HepG2 (cell line): Measurements from ENCODE around the gene RAB24. TPM values are rescaled to one million over a fixed set of nuclear protein-coding genes. Genes with fewer than 3 reads are reported as not detected.
A peak's percentile ranks its signal among the peaks of the same experiment; 100 is the strongest.

Experiments
- AGO1 ChIP-seq: fragments of 200-400 bp; formaldehyde crosslinking; IDR thresholded peaks from 2 replicates; pipeline ENCODE4 v1.6.1; 2017; ENCODE audit warnings: mild to moderate bottlenecking, low read depth, low read length, moderate library complexity; ENCODE audit not compliant: poor library complexity, severe bottlenecking
- AGO2 ChIP-seq: fragments of 200-400 bp; formaldehyde crosslinking; optimal IDR thresholded peaks from 2 replicates; pipeline ENCODE3; 2017; ENCODE audit warnings: mild to moderate bottlenecking, low read depth, low read length, moderate library complexity
- ELF3 ChIP-seq: IDR thresholded peaks from 2 replicates; pipeline ENCODE4 v1.6.1; 2016; ENCODE audit warnings: missing genetic modification reagents, missing compliant biosample characterization
- JARID2 ChIP-seq: sonication (generic); formaldehyde crosslinking; IDR thresholded peaks from 2 replicates; pipeline ENCODE4 v1.8.1; 2023; ENCODE audit warnings: missing genetic modification reagents, inconsistent platforms; ENCODE audit not compliant: insufficient replicate concordance
- KLF16 ChIP-seq, 2 experiments: sonication (generic) in 1 of 2; formaldehyde crosslinking in 1 of 2; IDR thresholded peaks; 2 replicates each; pipeline versions ENCODE4 v1.6.1 to v1.8.0; 2016 to 2023; ENCODE audit warnings: missing genetic modification reagents in 2 of 2, missing compliant biosample characterization in 1 of 2
- MEIS1 ChIP-seq: sonication (generic); formaldehyde crosslinking; IDR thresholded peaks from 2 replicates; pipeline ENCODE4 v1.9.0; 2021; ENCODE audit warnings: mild to moderate bottlenecking, missing genetic modification reagents, moderate library complexity, borderline replicate concordance
- MZF1 ChIP-seq: sonication (generic); formaldehyde crosslinking; IDR thresholded peaks from 2 replicates; pipeline ENCODE4 v1.8.1; 2023; ENCODE audit warnings: mild to moderate bottlenecking, missing genetic modification reagents, borderline replicate concordance
- NPAS2 ChIP-seq: sonication (generic); formaldehyde crosslinking; IDR thresholded peaks from 2 replicates; pipeline ENCODE4 v1.8.0; 2022; ENCODE audit warnings: mild to moderate bottlenecking, missing genetic modification reagents, borderline replicate concordance
- NR2C2 ChIP-seq: sonication (generic); formaldehyde crosslinking; IDR thresholded peaks from 2 replicates; pipeline ENCODE4 v1.4.0; 2020; ENCODE audit warnings: missing genetic modification reagents, mild to moderate bottlenecking, moderate library complexity, borderline replicate concordance
- PRPF4 ChIP-seq: fragments of 200-400 bp; formaldehyde crosslinking; IDR thresholded peaks from 2 replicates; pipeline ENCODE4 v1.6.1; 2016; ENCODE audit warnings: low read length, low read depth; ENCODE audit not compliant: poor library complexity, severe bottlenecking
- SRSF1 ChIP-seq: fragments of 200-400 bp; formaldehyde crosslinking; optimal IDR thresholded peaks from 2 replicates; pipeline ENCODE3; 2017; ENCODE audit warnings: mild to moderate bottlenecking, low read depth, low read length, moderate library complexity
- SUZ12 ChIP-seq: fragments of 150-350 bp; IDR thresholded peaks from 2 replicates; pipeline ENCODE4 v1.6.1; 2014; ENCODE audit warnings: low read depth, low read length
- TBL1XR1 ChIP-seq: fragments of 150-350 bp; IDR thresholded peaks from 2 replicates; pipeline ENCODE4 v1.6.1; 2014; ENCODE audit warnings: borderline replicate concordance, low read length; ENCODE audit not compliant: partially characterized antibody
- TBP ChIP-seq: sonication (generic); formaldehyde crosslinking; IDR thresholded peaks from 2 replicates; pipeline ENCODE4 v1.5.0; 2020; ENCODE audit warnings: missing genetic modification reagents
- ZBTB20 ChIP-seq: sonication (generic); formaldehyde crosslinking; IDR thresholded peaks from 2 replicates; pipeline ENCODE4 v1.8.1; 2023; ENCODE audit warnings: missing genetic modification reagents, low read depth, mild to moderate bottlenecking, borderline replicate concordance
- ZNF644 ChIP-seq: IDR thresholded peaks from 2 replicates; pipeline ENCODE4 v1.6.1; 2016; ENCODE audit warnings: low read depth
- ZNF792 ChIP-seq: IDR thresholded peaks from 2 replicates; pipeline ENCODE4 v1.6.1; 2016
- polyA plus RNA-seq, 8 experiments: library from polyadenylated mRNA; depleted of rRNA in 3 of 8; stranded (reverse) in 7 of 8; unstranded in 1 of 8; fragments of >200 nt; fragmentation: Illumina TruSeq in 4 of 8; extraction: Trizol in 4 of 8; gene quantifications; 2 replicates each; pipeline versions ENCODE4 v1.2.1 to v1.2.3, GENCODE V29; 2011 to 2016; ENCODE audit warnings: low read depth in 4 of 8, missing spikeins in 1 of 8, mixed read lengths in 1 of 8; ENCODE audit not compliant: insufficient read depth in 1 of 8
- total RNA-seq, 5 experiments: library from RNA; depleted of rRNA; stranded (reverse); fragments of >200 nt; fragmentation: Illumina TruSeq; extraction: Trizol; gene quantifications; 2 replicates each; pipeline ENCODE4 v1.2.3, GENCODE V29; 2016; ENCODE audit warnings: low read depth in 1 of 5
- TF ChIP-seq, protein P1 (sequence below): sonication (generic); formaldehyde crosslinking; IDR thresholded peaks from 2 replicates; pipeline ENCODE4 v1.4.0; 2020; ENCODE audit warnings: mild to moderate bottlenecking, missing genetic modification reagents

The RAB24 gene
- total and polyA plus RNA-seq, 2 of the 13 experiments (the other 11 are each of a cell fraction or from before 2014, with no cell fraction given) = 22.9 to 63.7 TPM

DNA sequence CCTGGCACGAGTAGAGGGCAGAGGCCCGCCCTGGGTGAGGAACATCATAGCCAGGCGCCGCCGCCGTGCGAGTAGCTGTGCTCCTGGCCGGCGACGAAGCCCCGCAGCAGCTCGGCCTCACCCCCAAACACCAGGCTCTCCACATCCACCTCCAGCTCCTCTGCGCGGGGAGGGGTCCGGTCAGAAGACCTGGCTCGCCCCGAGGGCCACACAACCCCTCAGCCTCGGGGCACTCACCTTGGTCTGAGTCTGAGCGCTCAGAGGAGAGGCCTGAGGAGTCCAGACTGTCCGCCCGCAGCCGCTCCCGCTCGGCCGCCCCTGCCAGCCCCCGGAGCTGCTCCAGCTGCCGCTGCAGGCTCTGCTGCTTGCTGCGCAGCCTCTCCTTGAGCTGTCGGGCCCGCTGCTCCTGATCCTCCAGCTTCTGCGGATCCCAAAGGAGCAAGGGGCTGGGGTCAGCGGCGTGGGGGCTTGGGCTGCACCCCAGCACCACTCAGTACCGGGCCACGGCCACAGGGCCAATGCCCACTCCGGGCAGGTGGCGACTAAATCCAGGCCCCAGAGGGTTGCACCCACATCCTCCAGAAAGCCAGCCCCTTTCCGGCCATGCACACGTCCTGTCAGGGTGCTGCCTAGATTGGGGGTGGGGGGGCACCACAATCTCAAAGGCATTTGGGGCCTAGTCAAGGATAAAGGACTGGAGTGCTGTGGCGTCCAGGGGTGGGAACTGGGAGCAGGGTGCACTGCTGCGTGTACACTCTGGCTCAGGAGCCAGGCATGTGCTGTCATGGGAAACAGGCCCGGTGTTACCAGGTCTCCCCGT is 4.2 kb upstream of the RAB24 start (continued):
- no peak for TF ChIP-seq ELF3 (CRISPR knock-in tag)
- no peak for TF ChIP-seq MEIS1
- no peak for TF ChIP-seq SRSF1
- no peak for TF ChIP-seq ZNF792 (CRISPR knock-in tag)
- TF ChIP-seq ZNF644 = no peak
- TF ChIP-seq, protein P1, sequence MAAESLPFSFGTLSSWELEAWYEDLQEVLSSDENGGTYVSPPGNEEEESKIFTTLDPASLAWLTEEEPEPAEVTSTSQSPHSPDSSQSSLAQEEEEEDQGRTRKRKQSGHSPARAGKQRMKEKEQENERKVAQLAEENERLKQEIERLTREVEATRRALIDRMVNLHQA (CRISPR knock-in tag) = no peak
- no peak for TF ChIP-seq KLF16 (CRISPR knock-in tag; IDR thresholded peaks at IDR 0.05)
- 0 out of 2 replicates have a peak, but pooled peaks have one; percentile 36 for TF ChIP-seq ZBTB20 (CRISPR knock-in tag)
- no peak for TF ChIP-seq JARID2 (CRISPR knock-in tag)
- no peak for TF ChIP-seq SUZ12
- TF ChIP-seq TBL1XR1 = no peak
- TF ChIP-seq MZF1 (CRISPR knock-in tag) = no peak
- TF ChIP-seq AGO2 = peak; percentile 99
- TF ChIP-seq AGO1 = peak; percentile 93
- no peak for TF ChIP-seq NPAS2 (CRISPR knock-in tag)
- no peak for TF ChIP-seq PRPF4
- TF ChIP-seq TBP (CRISPR knock-in tag) = no peak
- TF ChIP-seq NR2C2 (CRISPR knock-in tag) = no peak
